IPS-18c (cell line): ENCODE results near the gene DCDC2C.

Experiments
- H3K4me3 ChIP-seq: 2 replicates; pipeline ENCODE4 v1.7.0; 2013; ENCODE audit warnings: low read depth, mild to moderate bottlenecking, low read length, moderate library complexity; ENCODE audit not compliant: insufficient read depth
- H3K9me3 ChIP-seq: one replicate; pipeline ENCODE4 v1.6.1; 2013; ENCODE audit warnings: mild to moderate bottlenecking, low read length, moderate library complexity; ENCODE audit not compliant: control insufficient read depth, insufficient read depth

The DCDC2C gene

GRCh38 chr2:3753561-3753960 lies 50.2 kb downstream of the DCDC2C start:
- no peak overlapping the region for H3K4me3 ChIP-seq
- no peaks in the 10 kb centered on the region for H3K9me3 ChIP-seq

- Histone ChIP-seq H3K4me3 (no peak overlapping the region), H3K9me3 (no peaks in the 10 kb centered on the region)
Measured at GRCh38 chr2:3754280-3754679, 50.9 kb downstream of the DCDC2C start.

- H3K4me3 ChIP-seq = no peak overlapping the region
- no peaks in the 10 kb centered on the region for H3K9me3 ChIP-seq
Measured at GRCh38 chr2:3754795-3755194, 51.4 kb downstream of the DCDC2C start.

- H3K9me3 ChIP-seq = no peaks in the 10 kb centered on the region
Measured at GRCh38 chr2:3755277-3755676, 51.9 kb downstream of the DCDC2C start.

GRCh38 chr2:3756306-3756705 lies 52.9 kb downstream of the DCDC2C start:
- Histone ChIP-seq H3K4me3 (no peak overlapping the region), H3K9me3 (no peaks in the 10 kb centered on the region)

More at GRCh38 chr2:3755277-3755676, 51.9 kb downstream of the DCDC2C start:
- H3K4me3 ChIP-seq = no peak overlapping the region

- Histone ChIP-seq H3K9me3 (no peaks in the 10 kb centered on the region), H3K4me3 (no peak overlapping the region)
Measured at GRCh38 chr2:3758906-3759305, 55.5 kb downstream of the DCDC2C start.

GRCh38 chr2:3759331-3759730 lies 56.0 kb downstream of the DCDC2C start:
- H3K9me3 ChIP-seq = no peaks in the 10 kb centered on the region
- no peak overlapping the region for H3K4me3 ChIP-seq

- H3K9me3 ChIP-seq = no peaks in the 10 kb centered on the region
- H3K4me3 ChIP-seq = no peak overlapping the region
Measured at GRCh38 chr2:3759761-3760160, 56.4 kb downstream of the DCDC2C start.

- Histone ChIP-seq H3K9me3 (no peaks in the 10 kb centered on the region), H3K4me3 (no peak overlapping the region)
Measured at GRCh38 chr2:3761272-3761671, 57.9 kb downstream of the DCDC2C start.

- Histone ChIP-seq H3K4me3 (no peak overlapping the region), H3K9me3 (no peaks in the 10 kb centered on the region)
Measured at GRCh38 chr2:3762771-3763447, 59.5 kb downstream of the DCDC2C start.

GRCh38 chr2:3766824-3767223 lies 63.4 kb downstream of the DCDC2C start:
- H3K9me3 ChIP-seq = no peaks in the 10 kb centered on the region
- no peak overlapping the region for H3K4me3 ChIP-seq

- no peaks in the 10 kb centered on the region for H3K9me3 ChIP-seq
- H3K4me3 ChIP-seq = no peak overlapping the region
Measured at GRCh38 chr2:3768960-3769765, 65.8 kb downstream of the DCDC2C start.

- Histone ChIP-seq H3K4me3 (no peak overlapping the region), H3K9me3 (no peaks in the 10 kb centered on the region)
Measured at GRCh38 chr2:3769766-3770165, 66.4 kb downstream of the DCDC2C start.

- H3K4me3 ChIP-seq = no peak overlapping the region
- no peaks in the 10 kb centered on the region for H3K9me3 ChIP-seq
Measured at GRCh38 chr2:3770724-3771415, 67.5 kb downstream of the DCDC2C start.

GRCh38 chr2:3771576-3771975 lies 68.2 kb downstream of the DCDC2C start:
- no peaks in the 10 kb centered on the region for H3K9me3 ChIP-seq
- H3K4me3 ChIP-seq = no peak overlapping the region

- H3K9me3 ChIP-seq = no peaks in the 10 kb centered on the region
Measured at GRCh38 chr2:3774336-3774735, 71.0 kb downstream of the DCDC2C start.

GRCh38 chr2:3776311-3776710 lies 72.9 kb downstream of the DCDC2C start:
- no peaks in the 10 kb centered on the region for H3K9me3 ChIP-seq
- H3K4me3 ChIP-seq = no peak overlapping the region

More at GRCh38 chr2:3774336-3774735, 71.0 kb downstream of the DCDC2C start:
- no peak overlapping the region for H3K4me3 ChIP-seq

GRCh38 chr2:3777966-3778365 lies 74.6 kb downstream of the DCDC2C start:
- no peak overlapping the region for H3K4me3 ChIP-seq
- no peaks in the 10 kb centered on the region for H3K9me3 ChIP-seq
